IMR-90 (cell line): ENCODE measurements around the gene ARNT2. TPM values are rescaled to one million over a fixed set of nuclear protein-coding genes. Genes with fewer than 3 reads are reported as not detected.

Experiments
- ATAC-seq: fragments of 200-7000 bp; cut with Tn5 transposase; 2 replicates; pipeline ENCODE4 v1.9.1; 2020; ENCODE audit warnings: low read depth, mild to moderate bottlenecking, moderate library complexity
- BruUV-seq: library from RNA; stranded (reverse); fragments of 400-500 nt; replicated peaks from 2 replicates; lab custom pipeline; 2021; lab: Mats Ljungman, UMichigan
- CTCF ChIA-PET: fragments of 300-600 bp; formaldehyde crosslinking; extraction: SDS; loops from one replicate; lab custom pipeline; 2021; ENCODE audit warnings: antibody characterized with exemption; lab: Yijun Ruan, JAX
- POLR2A ChIA-PET: fragments of 300-600 bp; sonication (Branson Sonifier 250); formaldehyde crosslinking; loops from one replicate; lab custom pipeline; 2022; ENCODE audit warnings: antibody characterized with exemption; ENCODE audit not compliant: unreplicated experiment; lab: Charles Lee
- DNase-seq: peaks from one replicate; pipeline ENCODE4 v3.0.0; 2013
- H2AFZ ChIP-seq: replicated peaks from 2 replicates; pipeline ENCODE3; 2013; ENCODE audit warnings: low read length, mild to moderate bottlenecking; ENCODE audit not compliant: poor library complexity
- H2AK5ac ChIP-seq: 2 replicates; pipeline ENCODE4 v1.6.1; 2013; ENCODE audit warnings: low read depth, low read length, inconsistent platforms
- H2AK9ac ChIP-seq: replicated peaks from 2 replicates; pipeline ENCODE3; 2013; ENCODE audit warnings: mild to moderate bottlenecking, low read depth, low read length, moderate library complexity; ENCODE audit not compliant: poor library complexity
- H2BK120ac ChIP-seq: 2 replicates; pipeline ENCODE4 v1.6.1; 2013; ENCODE audit warnings: low read depth, low read length, inconsistent platforms
- H2BK15ac ChIP-seq: 3 replicates; pipeline ENCODE4 v1.6.1; 2013; ENCODE audit warnings: low read depth, low read length, inconsistent platforms
- H2BK20ac ChIP-seq: 2 replicates; pipeline ENCODE4 v1.6.1; 2013; ENCODE audit warnings: low read depth, mild to moderate bottlenecking, inconsistent platforms, low read length, moderate library complexity
- H2BK5ac ChIP-seq: 2 replicates; pipeline ENCODE4 v1.6.1; 2013; ENCODE audit warnings: mild to moderate bottlenecking, low read depth, low read length, inconsistent platforms; ENCODE audit not compliant: poor library complexity, severe bottlenecking
- H3K14ac ChIP-seq: replicated peaks from 2 replicates; pipeline ENCODE4 v1.6.1; 2013; ENCODE audit warnings: low read depth, low read length, inconsistent platforms
- H3K18ac ChIP-seq: 2 replicates; pipeline ENCODE4 v1.6.1; 2013; ENCODE audit warnings: low read depth, low read length, control low read depth
- H3K23ac ChIP-seq: 2 replicates; pipeline ENCODE4 v1.6.1; 2013; ENCODE audit warnings: low read depth, low read length, inconsistent platforms
- H3K27ac ChIP-seq: 2 replicates; pipeline ENCODE4 v1.5.1; 2013; ENCODE audit warnings: mild to moderate bottlenecking, control low read depth, low read length; ENCODE audit not compliant: insufficient read depth
- H3K27me3 ChIP-seq: 2 replicates; pipeline ENCODE4 v1.6.1; 2013; ENCODE audit warnings: low read length; ENCODE audit not compliant: control insufficient read depth, insufficient read depth
- H3K36me3 ChIP-seq: 2 replicates; pipeline ENCODE4 v1.6.1; 2013; ENCODE audit warnings: low read length, mixed read lengths; ENCODE audit not compliant: control insufficient read depth, insufficient read depth
- H3K4ac ChIP-seq: 2 replicates; pipeline ENCODE4 v1.6.1; 2013; ENCODE audit warnings: low read depth, low read length, inconsistent platforms
- H3K4me1 ChIP-seq: 2 replicates; pipeline ENCODE4 v1.6.1; 2013; ENCODE audit warnings: low read length, mixed read lengths; ENCODE audit not compliant: control insufficient read depth, insufficient read depth
- H3K4me2 ChIP-seq: 2 replicates; pipeline ENCODE4 v1.6.1; 2013; ENCODE audit warnings: low read depth, mild to moderate bottlenecking, control low read depth, low read length, moderate library complexity
- H3K4me3 ChIP-seq: 2 replicates; pipeline ENCODE4 v1.5.1; 2013; ENCODE audit warnings: low read depth, mild to moderate bottlenecking, control low read depth, low read length, moderate library complexity; ENCODE audit not compliant: insufficient read depth
- H3K56ac ChIP-seq: 2 replicates; pipeline ENCODE4 v1.6.1; 2013; ENCODE audit warnings: low read length, inconsistent platforms; ENCODE audit not compliant: insufficient read depth; ENCODE audit errors: extremely low read depth
- H3K79me1 ChIP-seq, 2 experiments: 2 replicates each; pipeline ENCODE4 v1.6.1; 2013; ENCODE audit warnings: low read length in 2 of 2, inconsistent platforms in 1 of 2, low read depth in 1 of 2
- H3K9ac ChIP-seq: 2 replicates; pipeline ENCODE4 v1.6.1; 2013; ENCODE audit warnings: low read depth, low read length, control low read depth
- H3K9me1 ChIP-seq: 2 replicates; pipeline ENCODE4 v1.6.1; 2013; ENCODE audit warnings: low read length, inconsistent platforms; ENCODE audit not compliant: insufficient read depth
- H3K9me3 ChIP-seq: 2 replicates; pipeline ENCODE4 v1.6.1; 2013; ENCODE audit warnings: low read length; ENCODE audit not compliant: control insufficient read depth, insufficient read depth
- H4K20me1 ChIP-seq: 2 replicates; pipeline ENCODE4 v1.6.1; 2013; ENCODE audit warnings: low read length, inconsistent platforms; ENCODE audit not compliant: insufficient read depth
- H4K5ac ChIP-seq: 2 replicates; pipeline ENCODE4 v1.6.1; 2013; ENCODE audit warnings: mild to moderate bottlenecking, low read depth, low read length, control low read depth
- H4K8ac ChIP-seq, 2 experiments: 2 replicates each; pipeline ENCODE4 v1.6.1; 2013; ENCODE audit warnings: low read depth in 2 of 2, low read length in 2 of 2, control low read depth in 1 of 2, inconsistent platforms in 1 of 2
- H4K91ac ChIP-seq: 2 replicates; pipeline ENCODE4 v1.6.1; 2013; ENCODE audit warnings: low read depth, low read length, inconsistent platforms; ENCODE audit not compliant: insufficient read depth
- CEBPB ChIP-seq: IDR thresholded peaks from 2 replicates; pipeline ENCODE4 v1.6.1; 2012; ENCODE audit warnings: low read depth, low read length, improper control_type of control experiment
- CHD1 ChIP-seq: IDR thresholded peaks from 2 replicates; pipeline ENCODE4 v1.6.1; 2012; ENCODE audit warnings: low read depth, low read length, improper control_type of control experiment
- ELK1 ChIP-seq: fragments of 150-350 bp; IDR thresholded peaks from 2 replicates; pipeline ENCODE4 v1.6.1; 2016; ENCODE audit warnings: low read depth, mild to moderate bottlenecking, low read length, moderate library complexity, borderline replicate concordance
- MAFK ChIP-seq: IDR thresholded peaks from 2 replicates; pipeline ENCODE4 v1.6.1; 2012; ENCODE audit warnings: low read depth, low read length, improper control_type of control experiment
- MAZ ChIP-seq: IDR thresholded peaks from 2 replicates; pipeline ENCODE4 v1.6.1; 2012; ENCODE audit warnings: low read depth, mild to moderate bottlenecking, low read length, improper control_type of control experiment, moderate library complexity, borderline replicate concordance
- POLR2A ChIP-seq: IDR thresholded peaks from 2 replicates; pipeline ENCODE4 v1.6.1; 2012; ENCODE audit warnings: mild to moderate bottlenecking, low read depth, low read length
- RAD21 ChIP-seq: IDR thresholded peaks from 2 replicates; pipeline ENCODE4 v1.6.1; 2012; ENCODE audit warnings: low read length, improper control_type of control experiment
- RCOR1 ChIP-seq: IDR thresholded peaks from 2 replicates; pipeline ENCODE4 v1.6.1; 2012; ENCODE audit warnings: mild to moderate bottlenecking, low read length, improper control_type of control experiment; ENCODE audit not compliant: insufficient replicate concordance
- RFX5 ChIP-seq: IDR thresholded peaks from 2 replicates; pipeline ENCODE4 v1.8.0; 2012; ENCODE audit warnings: low read depth, mild to moderate bottlenecking, low read length, moderate library complexity
- SMC3 ChIP-seq: fragments of 150-350 bp; IDR thresholded peaks from 2 replicates; pipeline ENCODE4 v1.6.1; 2016; ENCODE audit warnings: low read depth, mild to moderate bottlenecking, antibody characterized with exemption, low read length, moderate library complexity
- WGBS, 2 experiments: methylation state at CpG; one replicate each; pipeline versions ENCODE4 v1.1.5 to v1.1.7; 2013; ENCODE audit warnings: missing lambda C conversion rate in 2 of 2; ENCODE audit not compliant: insufficient read length in 1 of 2; ENCODE audit errors: extremely low coverage in 2 of 2; 5-methylcytosine and 5-hydroxymethylcytosine counted together
- dilution Hi-C: fragments of 300-500 bp; cut with HindIII; formaldehyde crosslinking; loops from one replicate; pipeline ENCODE4 v1.14.3; 2018; ENCODE audit warnings: low sequenced_read_pairs; ENCODE audit not compliant: unreplicated experiment
- in situ Hi-C: fragments of 300-500 bp; cut with MboI; formaldehyde crosslinking; loops from 3 replicates; pipeline ENCODE4 v1.14.3; 2019; ENCODE audit warnings: low sequenced_read_pairs, inconsistent platforms, mixed read lengths
- intact Hi-C: fragments of 100-400 bp; cut with micrococcal nuclease; formaldehyde crosslinking; loops from 2 replicates; pipeline ENCODE4 v1.10.0; 2022
- polyA plus RNA-seq, 3 experiments: library from polyadenylated mRNA; depleted of rRNA; stranded (reverse); fragments of >200 nt; gene quantifications; 2 replicates each; pipeline ENCODE4 v1.2.3, GENCODE V29; 2012; ENCODE audit warnings: low replicate concordance in 1 of 3
- total RNA-seq: library from RNA; depleted of rRNA; stranded (reverse); fragments of >200 nt; gene quantifications from 2 replicates; pipeline ENCODE4 v1.2.3, GENCODE V29; 2012

ARNT2 gene
- total and polyA plus RNA-seq, 2 of the 4 experiments (the other 2 are of a cell fraction): 18.2 to 19.0 TPM

GRCh38 chr15:80467311-80467714, 63.1 kb downstream of the ARNT2 start:
- Histone ChIP-seq H3K18ac (0 out of 2 replicates have a peak overlapping the region, but pooled peaks have one; percentile 1), H2AFZ (no peak overlapping the region), H3K27ac (no peak overlapping the region), H2BK15ac (peak overlapping the region; percentile 24; the same call in 1 of the 3 replicates), H3K23ac (no peak overlapping the region), H2AK9ac (no peak overlapping the region), H3K4ac (peak overlapping the region; percentile 41; the same call in 1 of the 2 replicates), H3K4me1 (peaks cover 22% of the 10 kb centered on the region), H3K56ac (no peak overlapping the region), H3K4me3 (no peak overlapping the region), H4K20me1 (no peaks in the 10 kb centered on the region), H2BK5ac (no peak overlapping the region), H3K14ac (peak overlapping the region; percentile 13; the same call in 1 of the 2 replicates), H2BK20ac (no peak overlapping the region), H3K4me2 (no peak overlapping the region), H3K9ac (no peak overlapping the region), H3K36me3 (peaks cover 3% of the 10 kb centered on the region; the same call in 1 of the 2 replicates), H4K8ac (no peak overlapping the region; a peak in 1 of 4 replicates), H4K5ac (no peak overlapping the region), H2BK120ac (0 out of 2 replicates have a peak overlapping the region, but pooled peaks have one; percentile 52), H4K91ac (peak overlapping the region; percentile 48), H3K27me3 (no peaks in the 10 kb centered on the region), H3K79me1 (peaks cover 0 to 4% of the 10 kb centered on the region in 2 experiments; a peak in 1 of 4 replicates), H2AK5ac (peak overlapping the region; percentile 48; the same call in 1 of the 2 replicates), H3K9me1 (peaks cover 14% of the 10 kb centered on the region), H3K9me3 (no peaks in the 10 kb centered on the region)
- dilution Hi-C loops: no loop called here
- in situ Hi-C loops: no loop called here
- ChIA-PET POLR2A (no interaction called here), CTCF (interaction anchor here (1.5 to 2.2 kb wide), 2 partner anchors 9 to 11 kb away, joined by 4 to 6 read pairs; no protein-coding TSS in a partner anchor)
- no TSS peak for BruUV-seq
- ATAC-seq (no peak), DNase-seq (no peak)
- intact Hi-C loops: no loop called here
- TF ChIP-seq SMC3 (no peak), MAFK (no peak), CHD1 (no peak), MAZ (no peak), CEBPB (no peak), ELK1 (no peak), RAD21 (no peak), POLR2A (no peak), RCOR1 (no peak), RFX5 (no peak)
- WGBS, 2 experiments: 72% methylated on average over 5 of the region's 16 CpGs; no CpG with 5 or more reads in 1 of the 2 experiments
